NB4 (cell line): ENCODE results near the gene LAG3.

Experiments
- MYC ChIP-seq: IDR thresholded peaks from 2 replicates; pipeline ENCODE4 v1.6.1; 2011; ENCODE audit warnings: low read depth, low read length
- TF ChIP-seq, protein P1 (sequence below): IDR thresholded peaks from one replicate; pipeline ENCODE4 v1.5.1; 2012; ENCODE audit warnings: low read depth, low read length

DNA sequence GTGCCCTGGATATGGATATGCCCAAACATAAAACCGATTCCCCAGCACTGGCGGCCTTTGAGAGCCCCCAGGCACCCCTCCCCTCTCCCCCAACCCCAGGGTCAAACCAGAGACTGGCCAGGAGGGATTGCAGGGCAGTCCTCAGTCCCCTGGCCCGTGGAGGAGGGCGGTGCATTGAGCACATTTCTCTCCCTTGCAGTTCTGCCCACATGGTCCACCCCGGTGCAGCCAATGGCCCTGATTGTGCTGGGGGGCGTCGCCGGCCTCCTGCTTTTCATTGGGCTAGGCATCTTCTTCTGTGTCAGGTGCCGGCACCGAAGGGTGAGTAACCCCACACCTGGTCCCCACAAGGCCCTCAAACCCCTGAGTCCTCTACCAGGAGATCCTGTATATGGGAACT, 45.9 kb downstream of the LAG3 start:
- TF ChIP-seq, protein P1, sequence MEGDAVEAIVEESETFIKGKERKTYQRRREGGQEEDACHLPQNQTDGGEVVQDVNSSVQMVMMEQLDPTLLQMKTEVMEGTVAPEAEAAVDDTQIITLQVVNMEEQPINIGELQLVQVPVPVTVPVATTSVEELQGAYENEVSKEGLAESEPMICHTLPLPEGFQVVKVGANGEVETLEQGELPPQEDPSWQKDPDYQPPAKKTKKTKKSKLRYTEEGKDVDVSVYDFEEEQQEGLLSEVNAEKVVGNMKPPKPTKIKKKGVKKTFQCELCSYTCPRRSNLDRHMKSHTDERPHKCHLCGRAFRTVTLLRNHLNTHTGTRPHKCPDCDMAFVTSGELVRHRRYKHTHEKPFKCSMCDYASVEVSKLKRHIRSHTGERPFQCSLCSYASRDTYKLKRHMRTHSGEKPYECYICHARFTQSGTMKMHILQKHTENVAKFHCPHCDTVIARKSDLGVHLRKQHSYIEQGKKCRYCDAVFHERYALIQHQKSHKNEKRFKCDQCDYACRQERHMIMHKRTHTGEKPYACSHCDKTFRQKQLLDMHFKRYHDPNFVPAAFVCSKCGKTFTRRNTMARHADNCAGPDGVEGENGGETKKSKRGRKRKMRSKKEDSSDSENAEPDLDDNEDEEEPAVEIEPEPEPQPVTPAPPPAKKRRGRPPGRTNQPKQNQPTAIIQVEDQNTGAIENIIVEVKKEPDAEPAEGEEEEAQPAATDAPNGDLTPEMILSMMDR: no peak
- TF ChIP-seq MYC: no peak
